ENCODE measurements around the gene ZNF777. TPM values are rescaled to one million over a fixed set of nuclear protein-coding genes. Genes with fewer than 3 reads are reported as not detected.
"Not testable (repeated sequence)": the region's sequence is repeated elsewhere in the genome, so short reads cannot be mapped to it uniquely, and the experiment has no call there.

The ZNF777 gene
- total RNA-seq, 1 donor: 6.0 TPM

- no peak for DNase-seq (ENCODE audit: low read depth)
- no peak overlapping the region for H3K4me3 ChIP-seq (ENCODE audit: low read depth, low read length)
- no peak for TF ChIP-seq CTCF (IDR thresholded peaks at IDR 0.05; ENCODE audit: insufficient read depth, low read depth, low read length)
Observed at GRCh38 chr7:149498811-149499210, 37.9 kb upstream of the ZNF777 start.

- TF ChIP-seq CTCF (IDR thresholded peaks at IDR 0.05; ENCODE audit: insufficient read depth, low read depth, low read length): peak; percentile 52
- peak; percentile 82 for DNase-seq (ENCODE audit: low read depth)
- H3K4me3 ChIP-seq (ENCODE audit: low read depth, low read length): peak within 1 kb of the TSS; percentile 80
Observed at GRCh38 chr7:149497467-149498261, 36.8 kb upstream of the ZNF777 start, which contains the start of gene ZNF746. Gene ZNF746, minus strand, starts transcription at chr7:149497809. Its CDS starts 273 bp downstream, at chr7:149497536.

GRCh38 chr7:149496642-149497391, 36.0 kb upstream of the ZNF777 start:
- no peak for TF ChIP-seq CTCF (IDR thresholded peaks at IDR 0.05; ENCODE audit: insufficient read depth, low read depth, low read length)
- DNase-seq (ENCODE audit: low read depth): peak; percentile 35

GRCh38 chr7:149495785-149496641, 35.2 kb upstream of the ZNF777 start:
- H3K4me3 ChIP-seq (ENCODE audit: low read depth, low read length): peak overlapping the region; percentile 80
- no peak for TF ChIP-seq CTCF (IDR thresholded peaks at IDR 0.05; ENCODE audit: insufficient read depth, low read depth, low read length)
- DNase-seq (ENCODE audit: low read depth): peak; percentile 84

More at GRCh38 chr7:149496642-149497391, 36.0 kb upstream of the ZNF777 start:
- peak overlapping the region; percentile 80 for H3K4me3 ChIP-seq (ENCODE audit: low read depth, low read length)

GRCh38 chr7:149494738-149495368, 34.0 kb upstream of the ZNF777 start:
- TF ChIP-seq CTCF (IDR thresholded peaks at IDR 0.05; ENCODE audit: insufficient read depth, low read depth, low read length): no peak
- DNase-seq (ENCODE audit: low read depth): peak; percentile 86
- no peak overlapping the region for H3K4me3 ChIP-seq (ENCODE audit: low read depth, low read length)

GRCh38 chr7:149493975-149494374, 33.1 kb upstream of the ZNF777 start:
- not testable (repeated sequence) for H3K4me3 ChIP-seq (ENCODE audit: low read depth, low read length); DNase-seq (ENCODE audit: low read depth)
